Colonic mucosa (tissue), 4 donors: Measurements from ENCODE around the gene PLIN5. TPM values are rescaled to one million over a fixed set of nuclear protein-coding genes. Genes with fewer than 3 reads are reported as not detected.

Experiments
- DNase-seq: peaks from one replicate; pipeline ENCODE4 v3.0.0-alpha.2; 2020
- H3K27ac ChIP-seq: fragments of 200-600 bp; one replicate; pipeline ENCODE4 v1.8.0; 2021
- H3K27me3 ChIP-seq: fragments of 200-600 bp; one replicate; pipeline ENCODE4 v1.8.0; 2021
- H3K36me3 ChIP-seq: fragments of 200-600 bp; one replicate; pipeline ENCODE4 v1.8.0; 2021
- H3K4me1 ChIP-seq: fragments of 200-600 bp; one replicate; pipeline ENCODE4 v1.8.0; 2021; ENCODE audit warnings: mild to moderate bottlenecking
- H3K4me3 ChIP-seq: fragments of 200-600 bp; one replicate; pipeline ENCODE4 v1.8.0; 2021
- H3K9ac ChIP-seq, 2 donors: one replicate each; pipeline ENCODE4 v1.7.0; 2013; ENCODE audit warnings: control low read depth in 2 of 2, low read depth in 2 of 2, low read length in 2 of 2
- H3K9me3 ChIP-seq: fragments of 200-600 bp; one replicate; pipeline ENCODE4 v1.8.0; 2021
- intact Hi-C: fragments of 100-400 bp; cut with DNase I; formaldehyde crosslinking; loops from one replicate; pipeline ENCODE4 v1.14.1; 2022
- total RNA-seq, 2 donors: library from RNA; stranded (reverse); fragmentation: NEBNext Ultra II Directional in 1 of 2; extraction: Animal tissue kit (Norgen Biotek cat#: 25700) in 1 of 2; gene quantifications; one replicate each; pipeline ENCODE4 v1.2.1, GENCODE V29; 2021
- TF ChIP-seq, protein P1 (sequence below): fragments of 200-600 bp; IDR thresholded peaks from one replicate; pipeline ENCODE4 v1.8.0; 2022; ENCODE audit warnings: antibody characterized with exemption, mild to moderate bottlenecking
- donor health status: healthy.
- donor health status: DM: no; HTN: no; CAD: no.
- donor health status: DM: no; HTN: no; CAD: no.

The PLIN5 gene
- total RNA-seq, 2 donors from 2014 or later = 2.0 to 3.5 TPM

DNA sequence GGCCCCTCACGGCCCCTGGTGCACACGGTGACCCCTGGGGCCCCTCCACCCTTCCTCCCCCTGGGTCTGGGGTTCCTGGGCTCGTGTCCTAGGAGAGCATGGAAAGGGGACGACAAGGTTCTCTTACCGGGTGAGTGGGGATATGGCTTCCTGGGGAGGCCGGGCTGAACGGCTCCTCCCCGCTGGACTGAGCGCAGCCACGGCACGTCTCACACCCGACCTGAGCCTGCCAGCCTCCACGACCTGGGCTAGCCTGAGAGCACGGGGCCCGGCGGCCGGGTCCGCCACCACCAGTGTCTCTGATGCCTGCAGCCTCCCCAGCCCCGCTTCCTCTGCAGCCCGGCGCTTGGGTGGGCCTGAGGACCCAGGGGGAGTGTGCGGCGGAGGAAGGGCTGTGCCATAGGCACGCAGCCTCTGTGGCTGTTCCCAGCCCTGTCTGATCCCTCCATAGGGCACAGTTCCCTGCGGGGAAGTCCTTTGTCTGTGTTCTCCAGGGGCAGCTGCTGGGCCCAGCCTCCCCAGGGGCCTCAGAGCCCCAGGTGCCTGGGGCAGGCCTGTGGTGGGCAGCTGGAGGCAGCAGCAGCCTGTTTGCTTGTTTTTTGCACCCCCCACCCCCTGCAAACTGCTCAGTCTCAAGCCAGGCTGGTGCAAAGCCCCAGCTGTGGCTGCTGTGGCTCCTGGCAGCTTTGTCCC is 31.7 kb downstream of the PLIN5 start:
- DNase-seq = no peak
- Histone ChIP-seq H3K4me3 (no peak overlapping the region), H3K9me3 (no peaks in the 10 kb centered on the region), H3K36me3 (no peaks in the 10 kb centered on the region), H3K27ac (no peak overlapping the region), H3K9ac (no peak overlapping the region), H3K4me1 (no peaks in the 10 kb centered on the region), H3K27me3 (no peaks in the 10 kb centered on the region)
- TF ChIP-seq, protein P1, sequence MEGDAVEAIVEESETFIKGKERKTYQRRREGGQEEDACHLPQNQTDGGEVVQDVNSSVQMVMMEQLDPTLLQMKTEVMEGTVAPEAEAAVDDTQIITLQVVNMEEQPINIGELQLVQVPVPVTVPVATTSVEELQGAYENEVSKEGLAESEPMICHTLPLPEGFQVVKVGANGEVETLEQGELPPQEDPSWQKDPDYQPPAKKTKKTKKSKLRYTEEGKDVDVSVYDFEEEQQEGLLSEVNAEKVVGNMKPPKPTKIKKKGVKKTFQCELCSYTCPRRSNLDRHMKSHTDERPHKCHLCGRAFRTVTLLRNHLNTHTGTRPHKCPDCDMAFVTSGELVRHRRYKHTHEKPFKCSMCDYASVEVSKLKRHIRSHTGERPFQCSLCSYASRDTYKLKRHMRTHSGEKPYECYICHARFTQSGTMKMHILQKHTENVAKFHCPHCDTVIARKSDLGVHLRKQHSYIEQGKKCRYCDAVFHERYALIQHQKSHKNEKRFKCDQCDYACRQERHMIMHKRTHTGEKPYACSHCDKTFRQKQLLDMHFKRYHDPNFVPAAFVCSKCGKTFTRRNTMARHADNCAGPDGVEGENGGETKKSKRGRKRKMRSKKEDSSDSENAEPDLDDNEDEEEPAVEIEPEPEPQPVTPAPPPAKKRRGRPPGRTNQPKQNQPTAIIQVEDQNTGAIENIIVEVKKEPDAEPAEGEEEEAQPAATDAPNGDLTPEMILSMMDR = no peak
- intact Hi-C loops = no loop called here

DNA sequence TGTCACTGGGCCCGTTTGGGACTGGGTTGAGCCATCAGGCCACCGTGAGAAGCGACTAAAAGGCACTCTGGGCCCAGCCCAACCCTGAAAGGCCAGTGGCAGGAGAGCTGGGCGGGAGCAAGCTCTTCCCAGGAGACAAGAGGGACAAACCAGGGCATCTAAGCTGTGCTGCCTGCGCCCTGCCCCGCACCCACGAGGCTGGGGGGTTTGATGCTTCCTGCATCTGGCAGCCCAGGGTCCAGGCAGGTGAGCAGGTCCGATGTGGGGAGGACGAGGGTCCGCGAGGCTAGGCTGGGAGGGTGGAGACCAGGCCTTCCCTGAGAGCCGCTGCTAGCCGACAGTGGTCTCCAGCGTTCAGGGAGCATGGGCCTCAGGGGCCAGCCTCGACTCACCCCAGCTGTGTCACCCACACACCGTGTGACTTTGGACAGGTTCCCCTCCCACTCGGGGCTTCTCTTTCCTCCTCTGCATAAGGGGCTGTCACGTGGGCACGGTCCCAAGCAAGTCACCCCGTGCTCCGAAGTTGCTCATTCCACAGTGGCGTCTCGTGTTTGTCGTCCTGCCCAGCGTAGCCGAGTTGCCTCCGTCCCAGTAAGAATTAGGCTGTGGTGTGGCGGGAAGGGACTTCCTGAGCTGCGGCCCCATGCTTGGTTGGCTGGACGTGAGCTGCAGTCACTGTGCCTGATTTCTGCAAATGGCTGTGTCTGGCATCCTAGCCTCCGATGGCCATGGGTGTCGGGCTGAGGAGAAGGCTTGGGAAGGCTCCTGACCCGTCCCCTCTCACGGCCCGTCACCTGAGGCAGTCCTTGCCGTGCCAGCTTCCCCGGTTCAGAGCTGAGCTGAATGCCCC is 32.5 kb downstream of the PLIN5 start:
- TF ChIP-seq, protein P1 = no peak
- intact Hi-C loops = no loop called here
- DNase-seq = no peak
- Histone ChIP-seq H3K36me3 (peaks cover 7% of the 10 kb centered on the region), H3K4me3 (no peak overlapping the region), H3K27ac (no peak overlapping the region), H3K4me1 (no peaks in the 10 kb centered on the region), H3K27me3 (no peaks in the 10 kb centered on the region), H3K9me3 (no peaks in the 10 kb centered on the region), H3K9ac (no peak overlapping the region)

DNA sequence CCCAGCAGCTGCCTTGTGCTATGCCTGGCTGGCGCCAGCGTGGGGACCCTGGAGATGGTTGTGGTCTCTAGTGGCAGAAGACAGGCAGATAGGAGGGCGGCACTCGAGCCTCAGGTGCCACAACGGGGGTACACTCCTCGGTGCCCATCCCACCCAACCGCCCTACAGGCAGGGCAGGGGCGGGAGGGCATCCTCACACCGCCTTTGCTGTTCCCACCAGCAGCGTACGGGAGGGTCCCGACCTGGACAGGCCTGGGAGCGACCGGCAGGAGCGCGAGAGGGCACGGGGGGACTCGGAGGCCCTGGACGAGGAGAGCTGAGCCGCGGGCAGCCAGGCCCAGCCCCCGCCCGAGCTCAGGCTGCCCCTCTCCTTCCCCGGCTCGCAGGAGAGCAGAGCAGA is 33.3 kb downstream of the PLIN5 start:
- intact Hi-C loops = no loop called here
- Histone ChIP-seq H3K9me3 (no peaks in the 10 kb centered on the region), H3K27ac (no peak overlapping the region), H3K4me3 (no peak overlapping the region), H3K27me3 (no peaks in the 10 kb centered on the region), H3K4me1 (no peaks in the 10 kb centered on the region), H3K9ac (no peak overlapping the region), H3K36me3 (peaks cover 8% of the 10 kb centered on the region)
- TF ChIP-seq, protein P1 = no peak
- no peak for DNase-seq

DNA sequence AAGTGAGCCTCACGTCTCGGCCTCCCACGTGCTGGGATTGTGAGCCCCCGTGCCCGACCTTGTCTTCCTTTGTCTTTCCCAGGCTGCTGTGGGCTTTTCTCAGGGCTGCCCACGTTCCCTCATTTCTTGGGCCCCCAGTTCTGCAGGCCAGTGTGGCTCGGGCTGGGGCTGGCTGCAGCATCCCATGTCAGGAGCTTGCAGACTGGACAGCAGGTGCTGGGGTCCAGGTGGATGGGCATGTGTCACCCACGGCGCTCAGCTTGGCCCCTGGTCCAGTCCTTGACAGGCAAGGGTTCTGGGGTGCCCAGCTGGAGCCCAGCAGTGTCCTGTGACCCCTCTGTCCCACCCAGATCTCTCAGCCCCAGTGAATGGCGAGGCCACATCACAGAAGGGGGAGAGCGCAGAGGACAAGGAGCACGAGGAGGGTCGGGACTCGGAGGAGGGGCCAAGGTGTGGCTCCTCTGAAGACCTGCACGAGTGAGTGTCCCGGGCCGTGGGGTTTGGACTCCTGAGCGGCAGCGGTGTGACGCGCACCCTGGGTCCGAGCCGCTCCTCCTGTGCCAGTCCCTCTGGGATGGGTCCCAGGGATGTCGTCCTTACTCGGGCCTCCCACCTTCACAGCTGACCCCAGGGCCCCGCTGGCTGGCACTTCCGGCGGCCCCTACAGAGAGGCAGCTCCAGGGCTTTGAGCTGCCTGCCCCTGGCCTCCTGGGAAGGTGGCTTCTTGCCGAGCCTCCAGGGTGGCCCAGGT is 34.0 kb downstream of the PLIN5 start:
- TF ChIP-seq, protein P1 = no peak
- DNase-seq = no peak
- H3K27ac ChIP-seq = no peak overlapping the region
- H3K9me3 ChIP-seq = no peaks in the 10 kb centered on the region
- H3K27me3 ChIP-seq = no peaks in the 10 kb centered on the region
- no peak overlapping the region for H3K9ac ChIP-seq
- H3K36me3 ChIP-seq = peaks cover 8% of the 10 kb centered on the region
- H3K4me1 ChIP-seq = no peaks in the 10 kb centered on the region
- intact Hi-C loops = no loop called here
- no peak overlapping the region for H3K4me3 ChIP-seq

DNA sequence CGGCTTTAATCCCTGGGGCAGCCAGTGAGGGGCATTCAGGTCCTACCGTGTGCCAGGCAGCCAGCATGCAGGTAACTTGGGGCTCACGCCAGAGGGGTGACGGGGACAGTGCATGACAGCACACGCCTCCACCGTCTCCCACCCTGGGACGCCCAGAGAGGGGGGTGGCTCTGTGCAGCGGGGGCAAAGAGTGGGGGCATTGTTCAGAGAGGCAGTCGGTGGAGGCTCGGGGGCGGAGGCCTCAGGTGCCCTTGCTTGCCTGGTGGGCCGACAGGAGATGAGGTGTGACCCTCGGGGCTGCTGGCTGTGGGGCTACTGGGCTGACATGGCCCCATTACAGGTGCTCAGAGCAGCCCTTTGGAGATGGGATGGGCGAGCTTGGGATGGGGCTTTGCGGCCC is 35.2 kb downstream of the PLIN5 start:
- H3K4me1 ChIP-seq = no peaks in the 10 kb centered on the region
- H3K9ac ChIP-seq = no peak overlapping the region
- peaks cover 8% of the 10 kb centered on the region for H3K36me3 ChIP-seq
- no peak overlapping the region for H3K4me3 ChIP-seq
- H3K27ac ChIP-seq = no peak overlapping the region
- no peak for DNase-seq
- H3K27me3 ChIP-seq = no peaks in the 10 kb centered on the region
- TF ChIP-seq, protein P1 = no peak
- H3K9me3 ChIP-seq = no peaks in the 10 kb centered on the region
- intact Hi-C loops = no loop called here
